Frontal cortex (tissue), 4 donors: ENCODE results near the gene MYO16. TPM values are rescaled to one million over a fixed set of nuclear protein-coding genes. Genes with fewer than 3 reads are reported as not detected.
"Not testable (repeated sequence)": the region's sequence is repeated elsewhere in the genome, so short reads cannot be mapped to it uniquely, and the experiment has no call there.

Experiments
- DNase-seq, 2 donors: peaks; one replicate each; pipeline ENCODE4 v3.0.0; 2012; ENCODE audit warnings: low spot score in 2 of 2
- FAIRE-seq: peaks from 2 replicates; lab custom pipeline; 2012; peaks lifted over from hg19 to GRCh38; lab: Jason Lieb, UNC
- total RNA-seq: library from RNA; depleted of rRNA; stranded (reverse); fragments of >200 nt; gene quantifications from one replicate; pipeline ENCODE4 v1.2.3, GENCODE V29; 2014
- donor health status: control.
- donor health status: control.
- donor health status: control.

MYO16 gene
- total RNA-seq, 1 donor from 2014 or later, result 95.0 TPM

DNA sequence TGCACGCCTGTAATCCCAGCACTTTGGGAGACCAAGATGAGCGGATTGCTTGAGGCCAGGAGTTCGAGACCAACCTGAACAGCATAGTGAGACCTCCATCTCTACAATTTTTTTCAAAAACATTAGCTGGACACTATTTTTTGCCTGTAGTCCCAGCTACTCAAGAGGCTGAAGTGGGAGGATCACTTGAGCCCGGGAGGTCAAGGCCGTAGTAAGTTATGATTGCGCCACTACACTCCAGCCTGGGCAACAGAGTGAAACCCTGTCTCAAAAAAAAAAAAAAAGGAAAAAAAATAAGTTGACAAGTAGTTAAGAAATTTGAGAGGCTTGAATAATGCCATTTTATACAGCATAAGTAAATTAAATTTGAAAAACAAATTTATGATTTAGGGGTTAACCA, 330.6 kb downstream of the MYO16 start:
- DNase-seq (no peak), FAIRE-seq (no peak)

DNA sequence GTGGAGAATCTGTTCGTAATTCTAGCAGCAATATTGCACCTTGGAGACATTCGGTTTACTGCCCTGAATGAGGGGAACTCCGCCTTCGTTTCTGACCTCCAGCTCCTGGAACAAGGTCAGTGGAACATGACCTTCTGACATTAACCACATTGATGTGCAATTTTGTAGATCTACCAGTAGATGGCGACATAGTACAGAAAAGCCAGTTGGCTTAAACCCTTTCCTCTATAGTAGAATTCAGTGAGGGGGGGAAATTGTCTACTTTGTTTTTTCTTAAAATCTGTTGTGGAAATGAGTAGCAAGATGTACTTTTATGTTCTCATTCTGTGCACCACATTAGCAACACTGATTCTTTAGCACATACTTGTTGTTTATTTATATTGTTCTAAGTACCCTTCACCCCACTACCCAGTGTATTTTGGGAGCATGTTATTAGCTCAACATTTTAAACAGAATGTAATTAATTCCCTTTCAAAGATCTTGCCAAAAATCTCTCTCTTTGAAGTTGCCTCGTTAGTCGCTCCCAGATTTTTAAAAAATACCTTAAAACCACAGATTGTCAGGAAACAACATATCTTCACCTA, 332.2 kb downstream of the MYO16 start:
- FAIRE-seq (peak; percentile 54), DNase-seq (peak in 1 of 2 donors; percentile 30)

DNA sequence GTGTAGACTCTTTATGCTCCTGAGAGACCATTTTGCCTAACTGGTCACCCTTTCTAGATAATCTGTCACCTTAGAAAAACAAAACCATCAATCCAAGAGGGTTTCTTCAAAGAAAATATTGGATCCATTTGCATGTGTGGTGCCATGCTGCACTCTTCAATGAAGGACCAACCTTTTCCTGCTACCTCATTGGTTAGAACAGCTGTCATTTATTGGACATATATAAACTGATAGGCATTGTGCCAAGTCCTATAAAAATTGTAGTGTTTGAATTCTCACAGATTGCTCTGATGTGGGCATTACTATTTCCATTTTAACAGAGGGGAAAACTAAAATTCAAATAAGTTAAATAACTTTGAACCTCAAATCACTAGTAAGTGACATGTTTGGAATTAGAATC, 333.2 kb downstream of the MYO16 start:
- no peak for FAIRE-seq

DNA sequence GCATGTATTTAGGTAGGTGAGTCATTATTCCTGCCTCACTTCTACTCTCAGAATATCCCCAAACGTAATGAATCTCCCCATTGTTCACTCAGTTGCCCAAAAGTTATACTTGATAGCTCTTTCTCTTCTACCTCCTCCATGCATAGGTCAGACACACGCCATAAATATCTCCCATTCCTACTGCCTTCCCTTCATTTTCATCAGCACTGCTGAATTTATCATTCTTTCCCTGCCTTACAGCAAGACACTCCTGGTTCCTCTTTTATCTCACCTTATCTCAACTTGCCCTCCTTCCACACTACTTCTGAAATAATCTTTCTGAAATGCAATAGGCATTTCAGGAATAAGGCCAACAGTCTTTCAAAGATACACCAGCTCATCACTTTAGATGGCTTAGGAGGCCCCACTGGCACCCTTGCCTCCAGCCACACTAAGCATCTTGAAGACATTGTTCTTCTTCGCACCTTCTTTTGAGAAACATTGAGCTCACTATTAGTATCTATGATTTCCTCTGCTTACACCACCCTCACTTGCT, 333.9 kb downstream of the MYO16 start:
- FAIRE-seq (no peak), DNase-seq (no peak)

More for the DNA sequence above, 333.2 kb downstream of the MYO16 start:
- DNase-seq, result no peak

DNA sequence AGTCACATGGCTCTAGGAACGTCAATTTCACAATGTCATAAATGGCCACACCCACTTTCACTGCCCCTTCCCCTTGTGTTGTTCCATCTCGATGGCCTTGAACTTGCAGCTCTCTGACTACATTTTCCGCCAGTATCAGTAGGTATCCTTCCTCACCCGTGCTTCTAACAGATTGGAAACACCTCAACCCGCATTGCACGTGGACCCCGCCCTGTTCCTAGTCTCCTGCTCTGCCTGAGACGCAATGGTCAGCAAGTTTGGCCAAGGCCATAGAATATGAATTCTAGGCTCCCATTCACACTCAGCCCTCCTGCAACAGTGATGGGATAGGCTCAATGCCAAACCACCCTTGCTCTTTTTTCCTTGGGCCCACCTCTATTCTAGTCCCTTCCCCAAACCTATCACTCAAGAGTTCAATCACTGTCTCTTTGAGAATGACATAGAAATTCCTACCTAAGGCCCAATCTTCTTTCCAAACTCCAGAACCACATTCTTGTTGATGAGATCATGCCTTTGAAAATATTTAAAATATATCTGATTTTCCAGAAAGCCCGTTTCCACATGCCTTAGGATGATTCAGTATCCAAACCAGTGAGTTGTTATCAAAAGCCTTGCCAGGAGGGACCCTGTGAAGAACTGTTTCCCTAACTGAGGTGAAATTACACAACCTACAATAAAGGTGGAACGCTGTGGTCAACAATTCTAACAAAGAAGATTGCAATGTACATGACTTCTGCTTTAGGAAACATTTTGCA, 334.6 kb downstream of the MYO16 start:
- no peak for FAIRE-seq
- DNase-seq, result no peak

DNA sequence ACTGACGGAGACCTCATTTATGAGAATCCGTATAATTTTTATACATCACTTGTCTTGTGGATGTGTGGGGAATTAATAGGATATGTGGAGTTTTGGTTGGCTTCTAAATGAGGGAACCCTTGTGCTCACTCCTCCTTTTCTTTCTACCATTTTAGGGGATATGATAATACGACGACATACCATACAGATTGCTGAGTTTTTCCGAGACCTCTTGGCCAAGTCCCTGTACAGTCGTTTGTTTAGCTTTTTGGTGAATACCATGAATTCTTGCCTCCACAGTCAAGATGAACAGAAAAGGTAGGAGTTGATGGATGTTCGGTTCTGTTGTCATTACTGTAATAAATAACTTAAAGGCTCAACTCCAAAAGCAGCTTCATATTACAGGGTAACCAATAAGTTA, 335.2 kb downstream of the MYO16 start:
- FAIRE-seq, result no peak
- no peak for DNase-seq

DNA sequence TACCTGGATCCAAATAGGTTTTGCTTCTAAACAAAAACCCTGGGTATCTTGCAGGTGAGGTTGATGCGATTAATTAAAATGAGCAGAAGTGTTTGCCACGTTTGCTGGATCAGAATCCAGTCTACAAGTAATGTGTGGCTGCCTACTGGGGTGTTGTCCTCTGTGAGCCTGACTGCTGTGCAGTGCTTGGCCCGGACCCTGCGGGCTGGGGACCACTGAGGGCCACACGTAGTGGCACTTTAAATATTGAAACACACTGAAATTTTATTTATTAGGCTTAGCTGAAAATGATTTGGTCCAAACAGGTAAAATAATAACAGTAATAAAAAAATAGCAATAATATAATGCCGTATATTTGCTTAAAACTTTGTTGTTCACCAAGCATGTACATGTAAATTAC, 338.0 kb downstream of the MYO16 start:
- no peak for FAIRE-seq
- DNase-seq, result no peak

DNA sequence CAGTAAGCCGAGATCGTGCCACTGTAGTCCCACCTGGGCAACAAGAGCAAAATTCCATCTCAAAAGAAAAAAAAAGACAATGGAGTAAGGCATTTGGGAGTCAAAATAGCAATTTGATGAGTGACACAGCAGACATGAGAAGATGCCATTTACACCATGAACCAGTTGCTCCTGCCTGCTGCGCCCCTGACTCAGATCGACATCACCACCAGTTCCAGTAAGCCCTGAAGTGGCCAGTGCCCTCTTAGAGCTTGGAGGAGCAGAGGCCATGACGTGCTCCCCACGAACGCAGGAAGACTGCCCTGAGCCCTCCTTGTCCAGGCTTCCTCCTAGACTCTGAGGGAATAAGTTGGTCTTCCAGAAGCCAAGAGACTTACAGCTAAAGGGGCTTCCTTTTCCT, 339.2 kb downstream of the MYO16 start:
- no peak for DNase-seq
- FAIRE-seq, result no peak

DNA sequence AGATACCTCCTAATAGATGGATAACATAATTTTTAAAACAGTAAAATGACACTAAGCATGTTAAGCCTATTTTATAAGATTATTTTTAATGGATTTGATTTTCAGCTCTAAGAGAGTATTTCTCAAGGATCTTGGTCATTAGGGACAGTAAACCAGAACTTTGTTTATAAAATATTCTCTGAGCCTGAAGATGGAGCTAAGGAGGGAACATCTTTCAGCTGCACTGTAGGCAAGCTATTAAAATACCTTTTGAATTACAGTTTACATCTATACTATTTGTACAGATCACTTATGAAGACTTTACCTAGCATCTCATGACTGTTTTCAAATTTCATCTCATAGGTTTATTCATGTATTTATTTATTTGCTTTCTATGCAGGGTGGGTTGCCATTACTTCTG, 345.3 kb downstream of the MYO16 start:
- DNase-seq (no peak), FAIRE-seq (no peak)

DNA sequence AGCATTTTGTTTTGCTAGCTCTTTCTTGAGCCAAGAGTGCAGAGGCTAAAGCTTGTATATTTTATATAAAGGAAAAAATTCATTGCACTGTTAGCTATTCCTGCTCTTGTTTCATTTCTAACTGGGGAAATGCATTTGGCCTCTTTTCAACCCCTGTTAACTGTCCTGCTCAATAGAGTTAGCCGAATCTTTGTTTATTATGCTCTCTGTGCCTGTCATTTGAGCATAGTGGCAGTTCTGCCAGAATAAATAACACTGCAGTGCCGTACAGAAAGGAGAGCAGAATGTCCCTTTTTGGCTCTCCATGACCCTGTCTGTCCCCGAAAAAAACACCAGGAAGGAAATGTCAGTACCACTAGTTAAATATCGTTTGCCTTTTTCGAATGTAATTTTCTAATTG, 350.8 kb downstream of the MYO16 start:
- FAIRE-seq (no peak), DNase-seq (peak; percentile 1)

DNA sequence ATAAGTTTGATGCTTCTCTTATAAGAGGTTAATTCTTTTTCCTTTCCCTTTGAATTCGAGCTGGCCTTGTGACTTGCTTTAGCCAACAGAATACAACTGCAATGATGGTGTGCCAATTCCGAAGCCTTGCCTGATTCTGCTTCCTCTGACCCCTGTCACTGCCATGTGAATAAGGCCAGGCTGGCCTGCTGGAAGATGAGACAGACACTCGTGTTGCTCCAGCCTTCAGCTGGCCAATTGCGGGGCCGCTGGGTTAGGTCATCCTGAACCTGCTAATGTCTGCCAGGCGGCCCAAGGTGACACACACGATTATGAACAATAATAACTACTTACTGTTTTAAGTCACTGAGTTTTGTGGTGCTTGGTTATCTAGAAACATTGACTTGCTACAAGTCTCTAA, 352.0 kb downstream of the MYO16 start:
- FAIRE-seq (no peak), DNase-seq (no peak)

DNA sequence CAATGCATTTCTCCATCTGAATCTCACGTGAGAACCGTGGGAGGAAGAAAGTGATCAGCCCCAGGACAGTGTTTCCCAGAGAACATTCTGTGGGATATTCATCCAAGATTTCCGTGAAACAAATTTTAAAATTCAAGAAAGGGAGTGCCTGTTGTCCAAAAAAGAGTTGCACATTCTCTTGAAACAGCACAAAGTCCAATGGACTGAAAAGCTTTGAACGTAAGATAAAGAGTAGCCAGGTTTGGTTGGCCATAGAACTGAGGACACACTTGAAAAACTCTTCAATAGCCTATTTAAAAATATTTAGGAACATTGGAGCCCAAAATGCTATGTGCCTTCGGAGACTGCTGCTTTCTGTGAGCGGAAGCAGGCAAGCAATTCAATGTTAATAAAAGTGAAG, 353.9 kb downstream of the MYO16 start:
- FAIRE-seq (no peak), DNase-seq (no peak)

DNA sequence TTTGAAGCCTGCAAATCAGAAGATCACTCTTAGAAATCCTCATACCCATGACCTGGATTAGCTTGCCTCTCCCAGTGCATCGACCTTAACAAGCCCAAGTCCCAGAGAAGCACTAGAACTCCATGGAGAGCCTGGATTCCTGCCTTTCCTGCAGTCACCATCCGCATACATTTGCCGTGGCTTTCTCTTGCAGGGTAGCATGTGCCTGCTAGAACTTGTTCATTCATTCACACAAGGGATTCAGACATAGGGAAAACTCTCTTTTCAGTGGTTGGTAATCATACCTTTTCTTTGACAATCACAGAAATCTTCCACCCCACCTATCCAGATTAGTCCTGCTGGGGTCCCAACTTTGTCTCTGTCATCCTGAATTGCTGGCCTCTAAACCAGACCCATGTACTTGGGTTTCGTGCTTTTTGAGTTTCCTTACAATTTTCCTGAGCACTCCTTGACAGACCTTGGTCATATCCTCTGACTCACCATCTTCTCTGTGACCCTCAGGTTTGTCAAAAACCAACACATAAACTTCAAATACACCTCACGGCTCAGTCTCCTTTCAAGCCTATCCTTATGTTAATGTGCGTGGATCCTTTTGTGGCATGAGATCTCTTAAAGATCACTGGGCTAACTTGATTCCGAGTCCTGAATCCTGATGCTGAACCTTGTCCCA, 355.0 kb downstream of the MYO16 start:
- FAIRE-seq (no peak), DNase-seq (no peak)

DNA sequence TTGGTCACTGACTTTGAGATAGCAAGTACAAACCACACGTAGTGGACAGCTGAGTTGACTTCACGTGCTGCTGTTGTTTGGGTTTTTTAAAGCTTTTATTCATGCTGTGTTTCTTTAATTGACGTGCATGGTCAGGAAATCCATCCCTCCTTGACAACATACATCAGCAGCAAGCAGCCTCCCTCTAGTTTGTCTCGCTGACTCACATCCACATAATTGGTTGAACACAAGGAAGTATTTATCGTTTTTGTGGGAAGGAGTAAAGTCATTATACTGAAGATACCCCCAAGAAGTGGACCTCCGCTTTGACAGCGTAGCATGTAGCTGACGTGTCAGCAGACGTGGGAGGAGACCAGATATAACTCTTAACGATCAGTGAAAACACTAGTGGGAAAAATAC, 355.8 kb downstream of the MYO16 start:
- no peak for DNase-seq
- no peak for FAIRE-seq

DNA sequence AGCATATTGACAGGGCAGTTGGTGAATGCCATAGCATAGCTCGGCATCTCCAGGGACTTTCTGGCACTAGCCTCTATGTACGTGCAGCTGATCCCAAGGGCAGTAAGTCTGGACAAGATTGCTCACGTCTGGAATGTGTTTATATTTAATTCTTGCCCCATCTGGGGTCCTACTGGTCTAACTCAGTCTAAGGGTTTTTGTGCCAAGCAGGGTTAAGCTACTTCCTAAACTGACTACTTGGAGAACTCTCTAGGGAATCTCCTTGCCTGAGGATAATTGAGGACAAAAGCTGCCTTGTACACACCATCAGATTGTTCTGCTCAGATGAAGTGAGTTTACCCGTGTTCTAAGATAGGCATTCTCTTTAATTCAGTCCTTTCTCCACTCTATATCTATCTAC, 358.1 kb downstream of the MYO16 start:
- DNase-seq (no peak), FAIRE-seq (no peak)

DNA sequence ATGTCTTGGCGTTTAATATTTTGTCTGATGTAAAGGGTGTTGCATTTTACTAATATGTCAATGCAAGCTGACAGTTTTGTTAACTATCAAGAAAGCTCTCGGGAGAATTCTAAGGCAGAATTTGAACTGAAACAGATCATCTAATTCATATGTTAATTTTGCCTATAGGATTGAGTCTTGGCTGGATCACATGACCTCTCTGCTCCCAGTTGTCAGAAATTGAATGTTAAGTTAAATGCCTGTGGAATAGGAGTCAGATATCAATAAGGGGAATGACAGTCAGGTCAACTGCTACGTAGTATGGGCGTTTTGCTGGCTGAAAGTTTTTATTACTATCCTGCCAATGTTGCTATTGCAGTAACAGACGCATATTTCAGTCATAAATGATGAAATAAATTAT, 358.5 kb downstream of the MYO16 start:
- DNase-seq, result no peak
- FAIRE-seq, result no peak

DNA sequence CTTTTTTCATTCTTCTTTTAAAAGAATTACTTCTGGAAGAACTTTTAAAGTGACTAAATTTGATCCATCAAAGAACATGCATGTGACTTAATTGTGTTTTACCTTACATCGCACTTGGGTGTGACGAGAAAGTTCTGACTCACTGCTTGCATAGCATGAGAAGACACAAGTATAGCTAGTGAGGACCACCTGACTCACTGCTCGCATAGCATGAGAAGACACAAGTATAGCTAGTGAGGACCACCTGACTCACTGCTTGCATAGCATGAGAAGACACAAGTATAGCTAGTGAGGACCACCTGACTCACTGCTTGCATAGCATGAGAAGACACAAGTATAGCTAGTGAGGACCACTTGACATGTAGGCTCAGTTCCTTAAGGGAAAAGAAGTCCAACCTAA, 362.0 kb downstream of the MYO16 start:
- not testable (repeated sequence) for FAIRE-seq, DNase-seq

DNA sequence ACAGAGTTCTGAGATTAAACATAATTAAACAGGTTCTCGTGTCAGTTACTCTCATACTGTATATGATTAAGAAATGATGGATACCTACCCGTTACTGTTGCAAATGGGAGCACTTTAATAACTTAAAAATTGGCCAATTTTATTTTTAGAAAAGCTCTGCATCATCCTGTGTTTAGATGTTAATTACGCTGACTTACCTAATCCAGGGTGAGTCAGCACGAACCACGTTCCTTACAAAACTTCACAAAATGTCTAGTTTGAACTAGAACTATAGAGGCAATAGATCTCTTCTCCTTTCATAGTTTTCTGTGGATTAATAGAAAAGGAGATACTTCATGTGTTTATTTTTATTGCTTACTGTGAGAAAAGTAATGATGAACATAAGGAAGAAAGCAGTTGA, 363.9 kb downstream of the MYO16 start:
- DNase-seq, result no peak
- FAIRE-seq, result no peak

DNA sequence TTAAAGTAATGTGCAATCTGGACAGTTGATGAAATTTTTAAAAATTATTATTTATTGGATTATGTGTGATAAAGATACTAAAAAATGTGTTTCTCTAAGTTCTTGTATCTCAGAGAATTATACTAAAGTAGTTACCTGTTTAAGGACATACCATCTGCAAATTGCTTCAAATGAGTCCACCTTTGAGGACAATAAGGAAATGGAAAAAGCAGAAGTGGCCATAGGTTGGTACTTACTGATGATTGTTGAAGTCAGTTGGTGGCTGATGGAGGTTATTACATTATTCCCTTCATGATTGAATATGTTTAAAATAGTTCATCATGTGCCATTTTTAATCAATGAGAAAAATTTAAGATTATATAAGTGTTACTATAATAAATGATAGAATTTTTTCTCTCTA, 367.0 kb downstream of the MYO16 start:
- FAIRE-seq (no peak), DNase-seq (no peak)

DNA sequence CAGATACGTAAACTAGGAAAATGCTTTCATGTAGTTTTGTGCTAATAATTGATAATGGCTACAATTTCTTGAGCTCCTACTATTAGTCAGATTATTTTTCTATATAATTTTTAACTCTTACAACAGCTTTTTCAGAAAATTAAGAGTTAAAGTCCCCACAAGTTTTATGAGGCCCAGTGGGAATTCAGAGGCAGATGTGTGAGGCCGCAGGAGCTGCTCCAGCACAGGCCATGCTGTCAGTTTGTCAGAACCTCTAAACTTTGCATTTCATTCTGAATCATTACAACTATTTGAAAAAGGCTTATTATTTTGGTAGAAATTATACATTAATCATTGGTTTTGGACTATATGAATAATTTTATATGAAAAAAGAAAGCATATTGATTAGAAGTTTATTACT, 370.8 kb downstream of the MYO16 start:
- DNase-seq, result no peak
- no peak for FAIRE-seq

DNA sequence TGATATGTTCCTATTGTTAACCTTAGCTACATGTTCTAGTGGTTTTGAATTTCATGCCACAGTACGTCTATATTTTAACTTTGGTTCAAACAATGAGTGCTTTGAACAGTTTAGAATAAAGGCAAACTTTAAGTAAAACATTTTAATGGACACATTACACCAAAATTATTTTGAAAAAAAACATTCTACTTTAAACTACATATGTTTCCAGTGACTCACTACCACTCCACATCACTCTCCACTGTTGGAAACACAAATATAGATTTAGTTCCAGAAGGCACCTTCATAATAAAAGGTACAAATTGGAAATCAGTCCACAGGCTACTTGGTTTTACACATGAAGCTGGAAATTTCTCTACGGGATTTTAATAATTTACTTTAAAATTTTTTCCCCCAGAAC, 373.5 kb downstream of the MYO16 start:
- FAIRE-seq (no peak), DNase-seq (no peak)
